ENCODE data around the gene CTIF. TPM values are rescaled to one million over a fixed set of nuclear protein-coding genes. Genes with fewer than 3 reads are reported as not detected.

CTIF gene
- total RNA-seq, 2 experiments from 2014 or later, result 6.3 to 6.9 TPM

- CTCF ChIA-PET, result no interaction called here
Observed at GRCh38 chr18:48657447-48658120, 118.8 kb downstream of the CTIF start.

GRCh38 chr18:48658721-48659120 lies 119.9 kb downstream of the CTIF start:
- ChIA-PET CTCF (no interaction called here), POLR2A (no interaction called here)

More at GRCh38 chr18:48657447-48658120, 118.8 kb downstream of the CTIF start:
- POLR2A ChIA-PET, result no interaction called here

DNA sequence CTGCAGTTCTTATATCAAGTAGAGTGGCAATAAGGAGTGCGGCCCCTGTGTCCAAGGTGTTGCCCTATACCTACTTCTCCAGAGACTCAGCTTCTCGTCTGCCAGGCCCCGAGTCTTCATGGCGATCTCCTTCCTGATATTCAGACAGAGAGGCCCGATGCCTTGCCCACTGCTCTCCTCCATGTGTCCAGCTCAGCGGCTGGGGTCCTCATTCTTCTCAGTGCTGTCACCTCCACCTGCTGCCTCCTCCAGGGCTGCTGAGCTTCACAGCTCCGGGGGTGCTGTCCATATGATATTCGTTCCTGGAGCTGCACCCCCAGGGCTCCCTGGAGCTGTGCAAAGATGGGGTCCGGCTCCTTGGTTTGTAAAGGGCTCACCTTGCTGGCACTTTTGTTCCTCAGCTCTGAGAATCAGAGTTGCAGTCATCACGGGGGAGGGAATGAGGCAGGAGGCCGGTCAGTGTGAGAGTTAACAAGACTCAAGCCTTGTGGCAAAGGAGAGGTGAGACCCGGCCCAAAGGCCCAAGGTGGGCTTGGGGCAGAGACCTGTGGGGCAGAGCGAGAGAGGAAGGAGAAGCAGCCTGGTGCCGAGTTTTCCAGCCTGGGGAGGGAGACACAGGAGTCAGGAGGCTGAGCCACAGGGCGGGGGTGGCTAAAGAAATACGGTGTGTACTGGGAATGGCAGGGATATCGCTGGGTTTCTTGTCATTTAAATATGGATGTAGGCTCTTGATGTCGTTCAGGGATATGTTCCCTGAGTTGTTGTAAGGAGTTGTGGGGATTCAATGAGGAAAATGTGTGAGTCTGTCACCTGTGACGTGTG lies 120.6 kb downstream of the CTIF start:
- CTCF ChIA-PET, result no interaction called here
- POLR2A ChIA-PET, result no interaction called here

DNA sequence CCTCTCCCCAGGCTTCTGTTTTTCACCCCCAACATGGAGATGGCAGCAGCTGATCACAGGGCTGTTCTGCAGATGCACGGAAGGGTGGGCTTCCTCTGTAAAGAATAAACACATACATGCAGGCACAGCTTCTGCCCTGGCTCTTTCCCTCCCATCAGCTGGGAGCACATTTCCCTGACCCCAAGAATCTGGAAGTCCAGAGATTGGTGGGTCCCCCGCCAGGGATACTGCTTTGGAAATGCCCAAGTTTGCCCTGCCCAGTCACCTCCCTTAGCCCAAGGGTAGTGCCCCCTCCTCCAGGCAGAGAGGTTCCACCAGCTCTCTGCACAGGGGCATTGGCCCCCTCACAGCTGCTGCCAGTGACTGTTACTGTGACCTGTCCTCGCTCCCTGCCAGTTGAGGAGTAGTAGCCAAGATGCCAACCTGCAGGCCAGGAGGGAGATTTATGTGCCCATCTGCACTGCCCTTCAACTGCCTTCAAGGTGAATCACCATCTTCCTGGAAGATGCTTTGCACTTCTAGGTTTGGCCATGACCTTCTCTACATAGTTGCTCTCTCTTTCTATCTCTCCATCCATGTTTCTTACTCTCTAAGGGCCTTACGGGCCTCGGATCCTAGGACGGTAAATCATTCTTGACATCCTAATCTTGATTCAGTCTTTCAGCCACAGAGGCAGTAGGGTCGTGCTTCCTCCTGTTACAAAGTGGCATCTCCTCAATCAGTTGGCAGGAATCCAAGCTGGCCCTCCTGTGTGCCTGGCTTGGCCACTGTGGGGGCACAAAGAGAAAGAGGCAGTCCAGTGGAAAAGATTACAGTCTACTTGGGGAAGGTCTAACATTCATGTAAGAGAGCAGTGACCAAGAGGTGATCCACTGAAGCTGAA lies 121.8 kb downstream of the CTIF start:
- ChIA-PET POLR2A (interaction anchor here (0.6 kb wide), 1 partner anchor 57 kb away, joined by 5 read pairs; no protein-coding TSS in a partner anchor), CTCF (no interaction called here)

- ChIA-PET POLR2A (interaction anchor here (0.6 kb wide), 1 partner anchor 58 kb away, joined by 5 read pairs; no protein-coding TSS in a partner anchor), CTCF (no interaction called here)
Observed at GRCh38 chr18:48661421-48661820, 122.6 kb downstream of the CTIF start.

GRCh38 chr18:48662011-48662661 lies 123.3 kb downstream of the CTIF start:
- ChIA-PET CTCF (interaction anchor here (1.2 kb wide), 1 partner anchor 186 kb away, joined by 3 read pairs; no protein-coding TSS in a partner anchor), POLR2A (no interaction called here)

GRCh38 chr18:48663096-48663930 lies 124.5 kb downstream of the CTIF start:
- ChIA-PET CTCF (interaction anchor here (1.2 kb wide), 1 partner anchor 187 kb away, joined by 3 read pairs; no protein-coding TSS in a partner anchor), POLR2A (no interaction called here)

DNA sequence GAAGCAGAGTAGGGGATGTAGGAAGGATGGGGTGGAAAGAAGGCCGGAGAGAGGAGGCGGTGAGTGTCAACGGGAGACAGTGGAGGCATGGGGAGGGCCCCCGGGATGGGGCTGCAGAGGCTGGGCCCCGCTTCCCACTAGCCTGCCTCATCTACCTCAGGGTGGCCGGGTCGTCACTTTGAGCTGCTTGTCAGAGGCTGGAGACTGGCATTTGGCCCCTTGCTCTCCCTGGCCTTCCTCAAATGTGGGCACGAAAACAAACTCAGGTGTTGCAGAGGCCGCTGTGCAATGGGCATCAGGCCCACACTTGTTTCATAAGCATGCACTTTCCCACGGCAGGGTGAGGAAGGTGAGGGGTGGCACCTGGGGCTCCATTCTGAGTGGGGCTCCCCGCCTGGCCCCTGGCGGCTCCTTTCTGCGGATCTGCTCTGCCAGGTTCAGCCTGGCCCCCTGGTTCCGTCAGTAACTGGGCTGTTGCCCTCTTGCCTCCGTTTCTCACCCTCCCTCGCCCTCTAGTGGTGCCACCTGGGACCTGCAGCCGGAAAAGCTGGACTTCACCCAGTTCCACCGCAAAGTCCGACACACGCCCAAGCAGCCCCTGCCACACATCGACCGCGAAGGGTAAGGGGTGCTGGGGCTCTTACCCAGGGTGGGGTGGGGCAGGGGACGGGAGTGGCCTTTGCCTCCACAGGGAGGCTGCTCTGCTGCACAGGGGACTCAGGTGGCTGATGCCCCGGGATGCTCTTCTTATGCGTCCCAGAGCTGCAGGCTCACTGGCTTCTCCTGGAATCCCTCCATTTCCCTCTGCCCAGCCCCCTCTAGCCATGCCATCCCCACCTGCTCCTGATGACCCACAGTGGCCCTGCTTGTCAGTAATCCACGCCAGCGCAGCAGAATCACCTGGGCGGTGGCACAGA lies 125.4 kb downstream of the CTIF start:
- ChIA-PET CTCF (interaction anchor here (0.6 to 1.4 kb wide), 3 partner anchors 188 to 453 kb away, joined by 3 to 8 read pairs (median 3); no protein-coding TSS in a partner anchor), POLR2A (no interaction called here)

- POLR2A ChIA-PET, result no interaction called here
- CTCF ChIA-PET, result no interaction called here
Observed at GRCh38 chr18:48665654-48666053, 126.8 kb downstream of the CTIF start.

- ChIA-PET POLR2A (no interaction called here), CTCF (no interaction called here)
Observed at GRCh38 chr18:48666613-48667012, 127.8 kb downstream of the CTIF start.

DNA sequence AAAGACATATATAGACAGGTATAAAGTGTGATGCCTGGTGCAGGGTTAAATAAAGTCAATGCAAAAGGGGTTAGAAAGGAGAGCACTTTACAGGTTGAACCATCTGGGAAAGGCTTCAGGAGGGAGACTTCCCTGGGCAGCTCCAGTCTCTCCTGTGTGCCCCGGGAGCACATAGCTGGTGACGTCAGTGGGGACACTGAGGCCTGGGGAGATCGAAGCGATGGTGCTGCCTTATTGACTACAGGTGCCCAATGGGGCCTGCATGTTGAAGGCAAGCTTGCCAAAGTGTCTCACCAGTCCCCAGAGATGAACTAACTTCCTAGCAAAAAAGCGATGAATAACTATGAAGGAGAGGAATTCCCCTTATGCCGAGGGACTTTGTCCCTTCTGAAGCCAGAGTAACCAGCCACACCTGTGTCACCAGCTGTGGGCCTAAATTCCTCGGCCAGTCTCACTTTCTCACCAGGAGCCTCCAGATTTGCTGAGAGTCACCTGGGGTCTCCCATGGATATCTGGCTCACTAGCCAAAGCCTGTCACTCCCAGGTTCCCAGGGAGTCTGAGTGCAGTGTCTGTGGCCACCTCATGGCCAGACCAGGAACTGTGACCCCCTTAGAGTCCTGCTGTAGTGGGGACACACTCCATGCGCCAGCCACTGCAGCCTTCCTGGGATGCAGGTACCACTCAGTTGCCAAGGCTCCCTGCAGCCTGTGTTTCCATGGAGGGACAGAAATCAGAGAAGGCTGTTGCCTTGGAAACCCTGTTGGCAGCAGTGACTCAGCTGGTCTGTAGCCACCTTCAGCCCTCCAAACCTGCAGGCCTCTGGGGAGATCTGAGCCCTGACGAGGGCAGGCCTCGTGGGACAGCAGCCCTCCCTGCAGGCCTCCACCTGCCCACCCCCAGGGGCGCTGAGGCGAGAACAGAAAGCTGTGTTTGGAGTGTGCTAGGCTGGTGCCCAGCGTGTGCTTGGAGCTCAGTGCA lies 128.7 kb downstream of the CTIF start:
- ChIA-PET POLR2A (no interaction called here), CTCF (interaction anchor here (1.0 kb wide), 1 partner anchor 191 kb away, joined by 3 read pairs; no protein-coding TSS in a partner anchor)

DNA sequence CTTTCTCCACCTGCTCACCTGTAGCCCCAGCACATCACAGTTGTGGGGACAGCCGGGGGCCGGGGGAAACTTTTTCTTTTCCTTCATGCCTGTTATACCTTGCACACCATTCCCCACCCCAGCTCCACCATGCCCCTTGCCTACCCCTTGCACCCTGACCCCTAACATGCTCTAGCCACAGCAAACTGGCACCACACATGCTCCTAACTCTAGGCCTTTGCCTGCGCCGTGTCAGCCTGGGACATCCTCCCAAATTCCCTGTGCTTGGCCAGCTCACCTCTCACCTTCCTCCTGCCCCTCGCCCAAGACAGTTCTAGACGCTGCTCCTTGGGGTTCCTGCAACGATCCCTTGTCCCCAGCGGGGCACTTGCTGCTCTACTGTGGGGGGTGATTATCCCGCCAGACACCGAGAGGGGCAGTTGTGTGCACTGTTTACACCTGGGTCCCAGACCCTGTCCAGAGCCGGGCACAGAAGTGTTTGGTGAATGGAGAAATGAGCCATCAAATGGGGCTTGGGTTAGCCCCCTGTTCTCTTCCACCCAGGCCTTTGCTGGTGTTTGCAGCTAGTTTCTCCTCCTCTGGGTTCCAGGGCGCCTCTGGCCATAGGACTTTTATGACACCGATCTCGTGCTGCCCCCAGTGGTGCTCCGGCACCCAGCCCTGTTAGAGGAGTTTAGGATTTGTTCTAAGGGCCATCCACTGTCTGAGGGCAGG lies 129.8 kb downstream of the CTIF start:
- POLR2A ChIA-PET, result no interaction called here
- CTCF ChIA-PET, result interaction anchor here (1.0 kb wide), 1 partner anchor 192 kb away, joined by 3 read pairs; no protein-coding TSS in a partner anchor

- ChIA-PET POLR2A (no interaction called here), CTCF (no interaction called here)
Observed at GRCh38 chr18:48669180-48669675, 130.4 kb downstream of the CTIF start.

DNA sequence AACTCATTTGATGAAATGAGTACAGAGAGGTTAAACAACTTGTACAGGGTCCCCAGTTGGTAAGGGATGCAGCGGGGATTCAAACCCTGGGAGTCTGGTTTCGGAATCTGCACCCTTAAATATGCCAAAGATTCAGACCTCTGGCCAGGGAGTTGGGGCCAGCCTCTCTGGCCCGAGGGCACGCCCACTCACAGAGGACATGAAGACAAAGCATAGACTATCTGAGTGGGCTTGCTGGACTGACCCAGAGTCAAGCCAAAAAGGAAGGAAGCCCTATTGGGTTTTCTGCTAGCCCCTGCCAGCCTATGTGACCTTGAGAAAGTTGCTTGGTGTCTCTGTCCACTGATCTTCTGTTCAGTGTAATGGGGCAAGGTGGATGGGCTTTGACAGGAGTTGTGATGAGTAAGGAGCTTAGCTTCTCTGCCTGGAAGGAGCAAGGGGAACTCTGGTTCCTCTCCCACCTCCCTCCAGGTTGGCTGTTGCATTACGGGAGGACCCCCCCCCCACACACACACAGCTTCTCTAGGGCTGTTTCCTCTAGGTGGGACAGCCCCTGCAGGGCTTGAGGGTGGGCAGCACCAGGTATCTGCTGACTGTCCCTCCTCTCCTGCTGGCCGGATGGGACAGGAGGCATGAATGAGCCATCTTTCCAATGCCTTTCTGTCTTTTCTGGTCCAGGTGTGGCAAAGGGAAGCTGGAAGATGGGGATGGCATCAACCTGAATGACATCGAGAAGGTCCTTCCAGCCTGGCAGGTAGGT lies 131.3 kb downstream of the CTIF start:
- ChIA-PET POLR2A (no interaction called here), CTCF (no interaction called here)

All from activated CD8-positive, alpha-beta memory T cell treated with anti-CD3 and anti-CD28 coated beads for 36 hours (primary cell).